Measurements from ENCODE around the gene EGF. TPM values are rescaled to one million over a fixed set of nuclear protein-coding genes. Genes with fewer than 3 reads are reported as not detected.

The EGF gene
- total RNA-seq, 1 experiment from 2014 or later: not detected

- BruUV-seq (replicated peaks): no TSS peak
- POLR2A ChIA-PET: no interaction called here
- TF ChIP-seq POLR2AphosphoS5 (IDR thresholded peaks at IDR 0.05; ENCODE audit: low read depth, low read length): no peak
- no peak for TF ChIP-seq TCF7L2 (IDR thresholded peaks at IDR 0.05; ENCODE audit: low read depth, low read length)
- no peak for TF ChIP-seq SIN3A (IDR thresholded peaks at IDR 0.05; ENCODE audit: borderline replicate concordance, insufficient read depth, low read depth, low read length)
- TF ChIP-seq, protein P1, sequence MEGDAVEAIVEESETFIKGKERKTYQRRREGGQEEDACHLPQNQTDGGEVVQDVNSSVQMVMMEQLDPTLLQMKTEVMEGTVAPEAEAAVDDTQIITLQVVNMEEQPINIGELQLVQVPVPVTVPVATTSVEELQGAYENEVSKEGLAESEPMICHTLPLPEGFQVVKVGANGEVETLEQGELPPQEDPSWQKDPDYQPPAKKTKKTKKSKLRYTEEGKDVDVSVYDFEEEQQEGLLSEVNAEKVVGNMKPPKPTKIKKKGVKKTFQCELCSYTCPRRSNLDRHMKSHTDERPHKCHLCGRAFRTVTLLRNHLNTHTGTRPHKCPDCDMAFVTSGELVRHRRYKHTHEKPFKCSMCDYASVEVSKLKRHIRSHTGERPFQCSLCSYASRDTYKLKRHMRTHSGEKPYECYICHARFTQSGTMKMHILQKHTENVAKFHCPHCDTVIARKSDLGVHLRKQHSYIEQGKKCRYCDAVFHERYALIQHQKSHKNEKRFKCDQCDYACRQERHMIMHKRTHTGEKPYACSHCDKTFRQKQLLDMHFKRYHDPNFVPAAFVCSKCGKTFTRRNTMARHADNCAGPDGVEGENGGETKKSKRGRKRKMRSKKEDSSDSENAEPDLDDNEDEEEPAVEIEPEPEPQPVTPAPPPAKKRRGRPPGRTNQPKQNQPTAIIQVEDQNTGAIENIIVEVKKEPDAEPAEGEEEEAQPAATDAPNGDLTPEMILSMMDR (IDR thresholded peaks at IDR 0.05): no peak
- TF ChIP-seq, protein P2, sequence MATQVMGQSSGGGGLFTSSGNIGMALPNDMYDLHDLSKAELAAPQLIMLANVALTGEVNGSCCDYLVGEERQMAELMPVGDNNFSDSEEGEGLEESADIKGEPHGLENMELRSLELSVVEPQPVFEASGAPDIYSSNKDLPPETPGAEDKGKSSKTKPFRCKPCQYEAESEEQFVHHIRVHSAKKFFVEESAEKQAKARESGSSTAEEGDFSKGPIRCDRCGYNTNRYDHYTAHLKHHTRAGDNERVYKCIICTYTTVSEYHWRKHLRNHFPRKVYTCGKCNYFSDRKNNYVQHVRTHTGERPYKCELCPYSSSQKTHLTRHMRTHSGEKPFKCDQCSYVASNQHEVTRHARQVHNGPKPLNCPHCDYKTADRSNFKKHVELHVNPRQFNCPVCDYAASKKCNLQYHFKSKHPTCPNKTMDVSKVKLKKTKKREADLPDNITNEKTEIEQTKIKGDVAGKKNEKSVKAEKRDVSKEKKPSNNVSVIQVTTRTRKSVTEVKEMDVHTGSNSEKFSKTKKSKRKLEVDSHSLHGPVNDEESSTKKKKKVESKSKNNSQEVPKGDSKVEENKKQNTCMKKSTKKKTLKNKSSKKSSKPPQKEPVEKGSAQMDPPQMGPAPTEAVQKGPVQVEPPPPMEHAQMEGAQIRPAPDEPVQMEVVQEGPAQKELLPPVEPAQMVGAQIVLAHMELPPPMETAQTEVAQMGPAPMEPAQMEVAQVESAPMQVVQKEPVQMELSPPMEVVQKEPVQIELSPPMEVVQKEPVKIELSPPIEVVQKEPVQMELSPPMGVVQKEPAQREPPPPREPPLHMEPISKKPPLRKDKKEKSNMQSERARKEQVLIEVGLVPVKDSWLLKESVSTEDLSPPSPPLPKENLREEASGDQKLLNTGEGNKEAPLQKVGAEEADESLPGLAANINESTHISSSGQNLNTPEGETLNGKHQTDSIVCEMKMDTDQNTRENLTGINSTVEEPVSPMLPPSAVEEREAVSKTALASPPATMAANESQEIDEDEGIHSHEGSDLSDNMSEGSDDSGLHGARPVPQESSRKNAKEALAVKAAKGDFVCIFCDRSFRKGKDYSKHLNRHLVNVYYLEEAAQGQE (IDR thresholded peaks at IDR 0.05; ENCODE audit: insufficient read depth in 1 of 2, low read depth in 2 of 2, low read length in 1 of 2): no peak
- Histone ChIP-seq H3K9me3 (ENCODE audit: control insufficient read depth, insufficient read depth, low read depth, low read length) (no peaks in the 10 kb centered on the region), H3K27ac (ENCODE audit: low read length) (no peak overlapping the region), H3K27me3 (ENCODE audit: control insufficient read depth, insufficient read depth, low read length) (no peaks in the 10 kb centered on the region; the same call in 1 of the 2 replicates), H3K36me3 (ENCODE audit: control insufficient read depth, insufficient read depth, low read length) (no peaks in the 10 kb centered on the region), H3K4me1 (ENCODE audit: control insufficient read depth, insufficient read depth, low read length) (no peaks in the 10 kb centered on the region), H3K4me3 (ENCODE audit: low read depth in 2 of 2, low read length in 2 of 2) (no peak overlapping the region)
- CTCF ChIA-PET: no interaction called here
- in situ Hi-C loops (cut with HindIII; ENCODE audit: low pct_unique_long_range_greater_than_20kb, low sequenced_read_pairs): no loop called here
- intact Hi-C loops (cut with micrococcal nuclease; ENCODE audit: unreplicated experiment): no loop called here
- DNase-seq (ENCODE audit: low read depth, low spot score): no peak
- no peak for ATAC-seq
Observed at GRCh38 chr4:109966891-109967481, 54.3 kb downstream of the EGF start.

DNA sequence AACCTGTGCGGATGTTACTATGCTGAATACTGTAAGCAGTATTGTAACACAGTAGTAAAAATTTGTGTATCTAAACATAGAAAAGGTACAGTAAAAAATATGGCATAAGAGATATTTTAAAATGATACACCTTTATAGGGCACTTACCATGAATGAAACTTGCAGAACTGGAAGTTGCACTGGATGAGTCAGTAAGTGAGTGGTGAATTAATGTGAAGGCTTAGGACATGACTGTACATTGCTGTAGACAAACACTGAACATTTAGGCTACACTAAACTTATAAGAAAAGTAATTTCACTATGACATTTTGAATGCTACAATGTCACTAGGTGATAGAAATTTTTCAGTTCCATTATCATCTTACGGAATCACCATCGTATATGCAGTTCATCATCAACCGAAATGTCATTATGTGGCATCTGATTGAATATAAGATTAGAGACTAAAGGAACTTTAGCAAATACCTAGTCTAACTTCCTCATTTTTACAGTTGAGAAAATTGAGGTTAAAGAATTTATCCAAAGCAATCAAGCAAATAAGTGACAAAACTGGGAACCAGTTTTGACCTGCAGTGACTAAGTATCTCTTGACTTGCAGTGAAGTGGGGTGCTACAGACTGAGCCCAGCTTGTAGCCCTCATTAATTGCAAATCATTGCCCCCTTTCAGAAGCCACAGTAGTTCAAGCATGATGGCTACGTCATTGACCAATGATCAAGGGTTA lies 55.3 kb downstream of the EGF start:
- Histone ChIP-seq H3K4me3 (ENCODE audit: low read depth in 2 of 2, low read length in 2 of 2) (no peak overlapping the region), H3K27me3 (ENCODE audit: control insufficient read depth, insufficient read depth, low read length) (no peaks in the 10 kb centered on the region; the same call in 1 of the 2 replicates), H3K36me3 (ENCODE audit: control insufficient read depth, insufficient read depth, low read length) (no peaks in the 10 kb centered on the region), H3K4me1 (ENCODE audit: control insufficient read depth, insufficient read depth, low read length) (no peaks in the 10 kb centered on the region), H3K27ac (ENCODE audit: low read length) (no peak overlapping the region), H3K9me3 (ENCODE audit: control insufficient read depth, insufficient read depth, low read depth, low read length) (no peaks in the 10 kb centered on the region)
- TF ChIP-seq, protein P2 (IDR thresholded peaks at IDR 0.05; ENCODE audit: insufficient read depth in 1 of 2, low read depth in 2 of 2, low read length in 1 of 2): no peak
- TF ChIP-seq TCF7L2 (IDR thresholded peaks at IDR 0.05; ENCODE audit: low read depth, low read length): no peak
- no peak for TF ChIP-seq SIN3A (IDR thresholded peaks at IDR 0.05; ENCODE audit: borderline replicate concordance, insufficient read depth, low read depth, low read length)
- TF ChIP-seq, protein P1 (IDR thresholded peaks at IDR 0.05): no peak
- no peak for TF ChIP-seq POLR2AphosphoS5 (IDR thresholded peaks at IDR 0.05; ENCODE audit: low read depth, low read length)
- ChIA-PET CTCF (no interaction called here), POLR2A (no interaction called here)
- BruUV-seq (replicated peaks): no TSS peak
- DNase-seq (ENCODE audit: low read depth, low spot score) (no peak), ATAC-seq (no peak)
- intact Hi-C loops (cut with micrococcal nuclease; ENCODE audit: unreplicated experiment) (no loop called here), in situ Hi-C loops (cut with HindIII; ENCODE audit: low pct_unique_long_range_greater_than_20kb, low sequenced_read_pairs) (no loop called here)
